Measurements from ENCODE around the gene BRAP. TPM values are rescaled to one million over a fixed set of nuclear protein-coding genes. Genes with fewer than 3 reads are reported as not detected.

Gene BRAP
- total RNA-seq (2021) (17.3 to 18.3 TPM (median 18.1 TPM) in 3 replicates), Bru-seq, nascent RNA (percentile 72 among the genes with signal in this experiment)
- long read RNA-seq, experiment 1, full-length matches to known transcripts, result 150 of 185 reads
- long read RNA-seq, experiment 1, partial matches to known transcripts, result 7 of 185 reads
- long read RNA-seq, experiment 1, other reads (novel, unspliced or antisense), result 28 of 185 reads
- long read RNA-seq, experiment 2, full-length matches to known transcripts, result 8 of 26 reads
- long read RNA-seq, experiment 2, partial matches to known transcripts, result 8 of 26 reads
- long read RNA-seq, experiment 2, other reads (novel, unspliced or antisense), result 10 of 26 reads
- long read RNA-seq, experiment 3, partial matches to known transcripts, result 1 of 2 reads
- long read RNA-seq, experiment 3, other reads (novel, unspliced or antisense), result 1 of 2 reads

- DNase-seq (ENCODE audit: low spot score), result peak; percentile 93
- Mint-ChIP-seq H3K9me3 (no peaks in the 10 kb centered on the region), H3K36me3 (peaks cover 23% of the 10 kb centered on the region), H3K27me3 (ENCODE audit: low read depth) (no peaks in the 10 kb centered on the region; the same call in 1 of the 2 replicates), H3K4me3 (peak within 1 kb of the TSS; percentile 99), H3K4me1 (peaks cover 26% of the 10 kb centered on the region), H3K27ac (peak within 1 kb of the TSS; percentile 95)
- ChIA-PET POLR2A (interaction anchor here (0.6 to 1.5 kb wide), 5 partner anchors 24 to 127 kb away, joined by 3 to 6 read pairs (median 4); partner anchors contain the start of gene ALDH2), CTCF (interaction anchor here (0.6 to 3.0 kb wide), 9 partner anchors 11 to 295 kb away, joined by 3 to 13 read pairs (median 3); no protein-coding TSS in a partner anchor)
- ATAC-seq, result peak; percentile 94
- no peak; the same call in 1 of the 2 replicates for TF ChIP-seq ETV6 (CRISPR knock-in tag; IDR thresholded peaks at IDR 0.05)
- TF ChIP-seq EMX1 (CRISPR knock-in tag; IDR thresholded peaks at IDR 0.05), result no peak
- no peak for TF ChIP-seq ZNF671 (CRISPR knock-in tag; IDR thresholded peaks at IDR 0.05)
- TF ChIP-seq ZSCAN18 (CRISPR knock-in tag; IDR thresholded peaks at IDR 0.05), result no peak
- peak; percentile 95 for TF ChIP-seq GTF2I (CRISPR knock-in tag; conservative IDR thresholded peaks at IDR 0.05)
- TF ChIP-seq NFE2L1 (CRISPR knock-in tag; IDR thresholded peaks at IDR 0.05), result 0 out of 2 replicates have a peak, but pooled peaks have one; percentile 23
- TF ChIP-seq MAX (CRISPR knock-in tag; IDR thresholded peaks at IDR 0.05), result peak; percentile 86
- TF ChIP-seq NFATC4 (CRISPR knock-in tag; IDR thresholded peaks at IDR 0.05), result no peak
- TF ChIP-seq ZNF425 (CRISPR knock-in tag; conservative IDR thresholded peaks at IDR 0.05), result no peak
- no peak for TF ChIP-seq SMAD4 (CRISPR knock-in tag; IDR thresholded peaks at IDR 0.05)
- no peak for TF ChIP-seq ZNF416 (CRISPR knock-in tag; IDR thresholded peaks at IDR 0.05)
- no peak for TF ChIP-seq ZNF512 (CRISPR knock-in tag; IDR thresholded peaks at IDR 0.05; ENCODE audit: borderline replicate concordance)
- TF ChIP-seq JAZF1 (CRISPR knock-in tag; IDR thresholded peaks at IDR 0.05), result no peak
- TF ChIP-seq E2F4 (CRISPR knock-in tag; IDR thresholded peaks at IDR 0.05; ENCODE audit: borderline replicate concordance, low read depth), result 0 out of 2 replicates have a peak, but pooled peaks have one; percentile 21
- TF ChIP-seq ATF6 (CRISPR knock-in tag; IDR thresholded peaks at IDR 0.05), result no peak
- TF ChIP-seq USF1 (CRISPR knock-in tag; IDR thresholded peaks at IDR 0.05), result 0 out of 2 replicates have a peak, but pooled peaks have one; percentile 33
- peak; percentile 61 for TF ChIP-seq GABPB1 (CRISPR knock-in tag; IDR thresholded peaks at IDR 0.05)
- TF ChIP-seq ZNF138 (CRISPR knock-in tag; conservative IDR thresholded peaks at IDR 0.05), result no peak
- no peak for TF ChIP-seq GRHL2 (CRISPR knock-in tag; IDR thresholded peaks at IDR 0.05; ENCODE audit: insufficient replicate concordance, severe bottlenecking)
- no peak for TF ChIP-seq STAT6 (CRISPR knock-in tag; conservative IDR thresholded peaks at IDR 0.05; ENCODE audit: low read depth)
- TF ChIP-seq ZNF396 (CRISPR knock-in tag; IDR thresholded peaks at IDR 0.05; ENCODE audit: borderline replicate concordance), result no peak
Observed at GRCh38 chr12:111685811-111686573, at the start of gene BRAP, which contains the start of gene ACAD10. Gene BRAP, minus strand, starts transcription at chr12:111685956. Its CDS starts 164 bp downstream, at chr12:111685792. Gene ACAD10, plus strand, starts transcription at chr12:111686053. Its CDS starts 6,657 bp downstream, at chr12:111692710.

All from WTC11 (cell line).